Fibroblast of lung (primary cell): ENCODE results near the gene SIN3B.

Experiments
- EZH2 ChIP-seq: IDR thresholded peaks from 2 replicates; pipeline ENCODE4 v1.5.1; 2012; ENCODE audit warnings: low read length, control low read depth, mild to moderate bottlenecking; ENCODE audit errors: missing control alignments
- TF ChIP-seq, protein P1 (sequence below), 2 donors: IDR thresholded peaks in 1 of 2; conservative IDR thresholded peaks in 1 of 2; 1 replicate in 1 of 2; 2 replicates in 1 of 2; pipeline ENCODE4 v1.5.1; 2011 to 2012; ENCODE audit warnings: low read length in 2 of 2, control low read depth in 1 of 2, inconsistent platforms in 1 of 2, low read depth in 1 of 2, mild to moderate bottlenecking in 1 of 2

GRCh38 chr19:16889883-16890460 lies 60.8 kb downstream of the SIN3B start:
- TF ChIP-seq, protein P1, sequence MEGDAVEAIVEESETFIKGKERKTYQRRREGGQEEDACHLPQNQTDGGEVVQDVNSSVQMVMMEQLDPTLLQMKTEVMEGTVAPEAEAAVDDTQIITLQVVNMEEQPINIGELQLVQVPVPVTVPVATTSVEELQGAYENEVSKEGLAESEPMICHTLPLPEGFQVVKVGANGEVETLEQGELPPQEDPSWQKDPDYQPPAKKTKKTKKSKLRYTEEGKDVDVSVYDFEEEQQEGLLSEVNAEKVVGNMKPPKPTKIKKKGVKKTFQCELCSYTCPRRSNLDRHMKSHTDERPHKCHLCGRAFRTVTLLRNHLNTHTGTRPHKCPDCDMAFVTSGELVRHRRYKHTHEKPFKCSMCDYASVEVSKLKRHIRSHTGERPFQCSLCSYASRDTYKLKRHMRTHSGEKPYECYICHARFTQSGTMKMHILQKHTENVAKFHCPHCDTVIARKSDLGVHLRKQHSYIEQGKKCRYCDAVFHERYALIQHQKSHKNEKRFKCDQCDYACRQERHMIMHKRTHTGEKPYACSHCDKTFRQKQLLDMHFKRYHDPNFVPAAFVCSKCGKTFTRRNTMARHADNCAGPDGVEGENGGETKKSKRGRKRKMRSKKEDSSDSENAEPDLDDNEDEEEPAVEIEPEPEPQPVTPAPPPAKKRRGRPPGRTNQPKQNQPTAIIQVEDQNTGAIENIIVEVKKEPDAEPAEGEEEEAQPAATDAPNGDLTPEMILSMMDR (conservative IDR thresholded peaks at IDR 0.05 in 1 of 2, IDR thresholded peaks at IDR 0.05 in 1 of 2; ENCODE audit: low read depth in 1 of 2, low read length in 2 of 2): no peak
- no peak for TF ChIP-seq EZH2
